IMR-90 (cell line): ENCODE data around the gene WDR6. TPM values are rescaled to one million over a fixed set of nuclear protein-coding genes. Genes with fewer than 3 reads are reported as not detected.
A peak's percentile ranks its signal among the peaks of the same experiment; 100 is the strongest.

ENCODE experiments used
- ATAC-seq: fragments of 200-7000 bp; cut with Tn5 transposase; 2 replicates; pipeline ENCODE4 v1.9.1; 2020; ENCODE audit warnings: low read depth, mild to moderate bottlenecking, moderate library complexity
- BruUV-seq: library from RNA; stranded (reverse); fragments of 400-500 nt; replicated peaks from 2 replicates; lab custom pipeline; 2021; lab: Mats Ljungman, UMichigan
- CTCF ChIA-PET: fragments of 300-600 bp; formaldehyde crosslinking; extraction: SDS; loops from one replicate; lab custom pipeline; 2021; ENCODE audit warnings: antibody characterized with exemption; lab: Yijun Ruan, JAX
- POLR2A ChIA-PET: fragments of 300-600 bp; sonication (Branson Sonifier 250); formaldehyde crosslinking; loops from one replicate; lab custom pipeline; 2022; ENCODE audit warnings: antibody characterized with exemption; ENCODE audit not compliant: unreplicated experiment; lab: Charles Lee
- DNase-seq: peaks from one replicate; pipeline ENCODE4 v3.0.0; 2013
- H2AFZ ChIP-seq: replicated peaks from 2 replicates; pipeline ENCODE3; 2013; ENCODE audit warnings: low read length, mild to moderate bottlenecking; ENCODE audit not compliant: poor library complexity
- H2AK5ac ChIP-seq: 2 replicates; pipeline ENCODE4 v1.6.1; 2013; ENCODE audit warnings: low read depth, low read length, inconsistent platforms
- H2AK9ac ChIP-seq: replicated peaks from 2 replicates; pipeline ENCODE3; 2013; ENCODE audit warnings: mild to moderate bottlenecking, low read depth, low read length, moderate library complexity; ENCODE audit not compliant: poor library complexity
- H2BK120ac ChIP-seq: 2 replicates; pipeline ENCODE4 v1.6.1; 2013; ENCODE audit warnings: low read depth, low read length, inconsistent platforms
- H2BK15ac ChIP-seq: 3 replicates; pipeline ENCODE4 v1.6.1; 2013; ENCODE audit warnings: low read depth, low read length, inconsistent platforms
- H2BK20ac ChIP-seq: 2 replicates; pipeline ENCODE4 v1.6.1; 2013; ENCODE audit warnings: low read depth, mild to moderate bottlenecking, inconsistent platforms, low read length, moderate library complexity
- H2BK5ac ChIP-seq: 2 replicates; pipeline ENCODE4 v1.6.1; 2013; ENCODE audit warnings: mild to moderate bottlenecking, low read depth, low read length, inconsistent platforms; ENCODE audit not compliant: poor library complexity, severe bottlenecking
- H3K14ac ChIP-seq: replicated peaks from 2 replicates; pipeline ENCODE4 v1.6.1; 2013; ENCODE audit warnings: low read depth, low read length, inconsistent platforms
- H3K18ac ChIP-seq: 2 replicates; pipeline ENCODE4 v1.6.1; 2013; ENCODE audit warnings: low read depth, low read length, control low read depth
- H3K23ac ChIP-seq: 2 replicates; pipeline ENCODE4 v1.6.1; 2013; ENCODE audit warnings: low read depth, low read length, inconsistent platforms
- H3K27ac ChIP-seq: 2 replicates; pipeline ENCODE4 v1.5.1; 2013; ENCODE audit warnings: mild to moderate bottlenecking, control low read depth, low read length; ENCODE audit not compliant: insufficient read depth
- H3K27me3 ChIP-seq: 2 replicates; pipeline ENCODE4 v1.6.1; 2013; ENCODE audit warnings: low read length; ENCODE audit not compliant: control insufficient read depth, insufficient read depth
- H3K36me3 ChIP-seq: 2 replicates; pipeline ENCODE4 v1.6.1; 2013; ENCODE audit warnings: low read length, mixed read lengths; ENCODE audit not compliant: control insufficient read depth, insufficient read depth
- H3K4ac ChIP-seq: 2 replicates; pipeline ENCODE4 v1.6.1; 2013; ENCODE audit warnings: low read depth, low read length, inconsistent platforms
- H3K4me1 ChIP-seq: 2 replicates; pipeline ENCODE4 v1.6.1; 2013; ENCODE audit warnings: low read length, mixed read lengths; ENCODE audit not compliant: control insufficient read depth, insufficient read depth
- H3K4me2 ChIP-seq: 2 replicates; pipeline ENCODE4 v1.6.1; 2013; ENCODE audit warnings: low read depth, mild to moderate bottlenecking, control low read depth, low read length, moderate library complexity
- H3K4me3 ChIP-seq: 2 replicates; pipeline ENCODE4 v1.5.1; 2013; ENCODE audit warnings: low read depth, mild to moderate bottlenecking, control low read depth, low read length, moderate library complexity; ENCODE audit not compliant: insufficient read depth
- H3K56ac ChIP-seq: 2 replicates; pipeline ENCODE4 v1.6.1; 2013; ENCODE audit warnings: low read length, inconsistent platforms; ENCODE audit not compliant: insufficient read depth; ENCODE audit errors: extremely low read depth
- H3K79me1 ChIP-seq, 2 experiments: 2 replicates each; pipeline ENCODE4 v1.6.1; 2013; ENCODE audit warnings: low read length in 2 of 2, inconsistent platforms in 1 of 2, low read depth in 1 of 2
- H3K9ac ChIP-seq: 2 replicates; pipeline ENCODE4 v1.6.1; 2013; ENCODE audit warnings: low read depth, low read length, control low read depth
- H3K9me1 ChIP-seq: 2 replicates; pipeline ENCODE4 v1.6.1; 2013; ENCODE audit warnings: low read length, inconsistent platforms; ENCODE audit not compliant: insufficient read depth
- H3K9me3 ChIP-seq: 2 replicates; pipeline ENCODE4 v1.6.1; 2013; ENCODE audit warnings: low read length; ENCODE audit not compliant: control insufficient read depth, insufficient read depth
- H4K20me1 ChIP-seq: 2 replicates; pipeline ENCODE4 v1.6.1; 2013; ENCODE audit warnings: low read length, inconsistent platforms; ENCODE audit not compliant: insufficient read depth
- H4K5ac ChIP-seq: 2 replicates; pipeline ENCODE4 v1.6.1; 2013; ENCODE audit warnings: mild to moderate bottlenecking, low read depth, low read length, control low read depth
- H4K8ac ChIP-seq, 2 experiments: 2 replicates each; pipeline ENCODE4 v1.6.1; 2013; ENCODE audit warnings: low read depth in 2 of 2, low read length in 2 of 2, control low read depth in 1 of 2, inconsistent platforms in 1 of 2
- H4K91ac ChIP-seq: 2 replicates; pipeline ENCODE4 v1.6.1; 2013; ENCODE audit warnings: low read depth, low read length, inconsistent platforms; ENCODE audit not compliant: insufficient read depth
- BHLHE40 ChIP-seq: fragments of 150-350 bp; IDR thresholded peaks from 2 replicates; pipeline ENCODE4 v1.6.1; 2016; ENCODE audit warnings: mild to moderate bottlenecking, low read depth, low read length
- CEBPB ChIP-seq: IDR thresholded peaks from 2 replicates; pipeline ENCODE4 v1.6.1; 2012; ENCODE audit warnings: low read depth, low read length, improper control_type of control experiment
- CHD1 ChIP-seq: IDR thresholded peaks from 2 replicates; pipeline ENCODE4 v1.6.1; 2012; ENCODE audit warnings: low read depth, low read length, improper control_type of control experiment
- FOS ChIP-seq: fragments of 150-350 bp; IDR thresholded peaks from 2 replicates; pipeline ENCODE4 v1.6.1; 2016; ENCODE audit warnings: low read depth, low read length
- MAFK ChIP-seq: IDR thresholded peaks from 2 replicates; pipeline ENCODE4 v1.6.1; 2012; ENCODE audit warnings: low read depth, low read length, improper control_type of control experiment
- MAZ ChIP-seq: IDR thresholded peaks from 2 replicates; pipeline ENCODE4 v1.6.1; 2012; ENCODE audit warnings: low read depth, mild to moderate bottlenecking, low read length, improper control_type of control experiment, moderate library complexity, borderline replicate concordance
- MXI1 ChIP-seq: IDR thresholded peaks from 2 replicates; pipeline ENCODE4 v1.6.1; 2012; ENCODE audit warnings: low read depth, mild to moderate bottlenecking, low read length, moderate library complexity, borderline replicate concordance
- NFE2L2 ChIP-seq: fragments of 150-350 bp; IDR thresholded peaks from 2 replicates; pipeline ENCODE4 v1.6.1; 2016; ENCODE audit warnings: low read depth, mild to moderate bottlenecking, low read length
- POLR2A ChIP-seq: IDR thresholded peaks from 2 replicates; pipeline ENCODE4 v1.6.1; 2012; ENCODE audit warnings: mild to moderate bottlenecking, low read depth, low read length
- RAD21 ChIP-seq: IDR thresholded peaks from 2 replicates; pipeline ENCODE4 v1.6.1; 2012; ENCODE audit warnings: low read length, improper control_type of control experiment
- RCOR1 ChIP-seq: IDR thresholded peaks from 2 replicates; pipeline ENCODE4 v1.6.1; 2012; ENCODE audit warnings: mild to moderate bottlenecking, low read length, improper control_type of control experiment; ENCODE audit not compliant: insufficient replicate concordance
- RFX5 ChIP-seq: IDR thresholded peaks from 2 replicates; pipeline ENCODE4 v1.8.0; 2012; ENCODE audit warnings: low read depth, mild to moderate bottlenecking, low read length, moderate library complexity
- SMC3 ChIP-seq: fragments of 150-350 bp; IDR thresholded peaks from 2 replicates; pipeline ENCODE4 v1.6.1; 2016; ENCODE audit warnings: low read depth, mild to moderate bottlenecking, antibody characterized with exemption, low read length, moderate library complexity
- USF2 ChIP-seq: fragments of 150-350 bp; IDR thresholded peaks from 2 replicates; pipeline ENCODE4 v1.6.1; 2017; ENCODE audit warnings: mild to moderate bottlenecking, antibody characterized with exemption, low read length, low read depth
- WGBS, 2 experiments: methylation state at CpG; one replicate each; pipeline versions ENCODE4 v1.1.5 to v1.1.7; 2013; ENCODE audit warnings: missing lambda C conversion rate in 2 of 2; ENCODE audit not compliant: insufficient read length in 1 of 2; ENCODE audit errors: extremely low coverage in 2 of 2; 5-methylcytosine and 5-hydroxymethylcytosine counted together
- dilution Hi-C: fragments of 300-500 bp; cut with HindIII; formaldehyde crosslinking; loops from one replicate; pipeline ENCODE4 v1.14.3; 2018; ENCODE audit warnings: low sequenced_read_pairs; ENCODE audit not compliant: unreplicated experiment
- in situ Hi-C: fragments of 300-500 bp; cut with MboI; formaldehyde crosslinking; loops from 3 replicates; pipeline ENCODE4 v1.14.3; 2019; ENCODE audit warnings: low sequenced_read_pairs, inconsistent platforms, mixed read lengths
- intact Hi-C: fragments of 100-400 bp; cut with micrococcal nuclease; formaldehyde crosslinking; loops from 2 replicates; pipeline ENCODE4 v1.10.0; 2022
- polyA plus RNA-seq, 3 experiments: library from polyadenylated mRNA; depleted of rRNA; stranded (reverse); fragments of >200 nt; gene quantifications; 2 replicates each; pipeline ENCODE4 v1.2.3, GENCODE V29; 2012; ENCODE audit warnings: low replicate concordance in 1 of 3
- total RNA-seq: library from RNA; depleted of rRNA; stranded (reverse); fragments of >200 nt; gene quantifications from 2 replicates; pipeline ENCODE4 v1.2.3, GENCODE V29; 2012
- TF ChIP-seq, protein P1 (sequence below): conservative IDR thresholded peaks from 2 replicates; pipeline ENCODE4 v1.5.1; 2012; ENCODE audit warnings: mild to moderate bottlenecking, low read depth, low read length, improper control_type of control experiment
- TF ChIP-seq, protein P2 (sequence below): fragments of 150-350 bp; IDR thresholded peaks from 2 replicates; pipeline ENCODE4 v1.6.1; 2016; ENCODE audit warnings: low read depth, mild to moderate bottlenecking, low read length, moderate library complexity, borderline replicate concordance

The WDR6 gene
- total and polyA plus RNA-seq, 2 of the 4 experiments (the other 2 are of a cell fraction): 60.9 to 160 TPM

- H3K4me1 ChIP-seq: peaks cover 11% of the 10 kb centered on the region
- 90% methylated on average over 15 of the region's 19 CpGs; no CpG with 5 or more reads in 1 of the 2 experiments for WGBS, 2 experiments
- ChIA-PET CTCF (interaction anchor here (0.5 kb wide), 1 partner anchor 362 kb away, joined by 6 read pairs; no protein-coding TSS in a partner anchor), POLR2A (no interaction called here)
- no peak overlapping the region for H3K14ac ChIP-seq
- peaks cover 54% of the 10 kb centered on the region for H4K20me1 ChIP-seq
- peak overlapping the region; percentile 11 for H2AK9ac ChIP-seq
- H3K23ac ChIP-seq: no peak overlapping the region
- no peak overlapping the region for H4K5ac ChIP-seq
- H3K4me3 ChIP-seq: no peak overlapping the region
- H3K9ac ChIP-seq: no peak overlapping the region
- no peak overlapping the region for H4K91ac ChIP-seq
- no peaks in the 10 kb centered on the region for H3K9me3 ChIP-seq
- in situ Hi-C loops (no loop called here), intact Hi-C loops (no loop called here), dilution Hi-C loops (no loop called here)
- peaks cover 12 to 83% of the 10 kb centered on the region in 2 experiments; a peak in 3 of 4 replicates for H3K79me1 ChIP-seq
- peak overlapping the region; percentile 49 for H2AFZ ChIP-seq
- no peak overlapping the region for H2BK5ac ChIP-seq
- no peak overlapping the region for H2AK5ac ChIP-seq
- H3K56ac ChIP-seq: no peak overlapping the region
- no peak overlapping the region for H3K27ac ChIP-seq
- H3K4me2 ChIP-seq: no peak overlapping the region
- TF ChIP-seq CHD1 (no peak), USF2 (no peak), FOS (no peak), BHLHE40 (no peak), MAFK (no peak), MXI1 (no peak), CEBPB (no peak), POLR2A (no peak), SMC3 (no peak), RFX5 (no peak), MAZ (no peak), RCOR1 (no peak), RAD21 (no peak), NFE2L2 (no peak)
- TF ChIP-seq, protein P1, sequence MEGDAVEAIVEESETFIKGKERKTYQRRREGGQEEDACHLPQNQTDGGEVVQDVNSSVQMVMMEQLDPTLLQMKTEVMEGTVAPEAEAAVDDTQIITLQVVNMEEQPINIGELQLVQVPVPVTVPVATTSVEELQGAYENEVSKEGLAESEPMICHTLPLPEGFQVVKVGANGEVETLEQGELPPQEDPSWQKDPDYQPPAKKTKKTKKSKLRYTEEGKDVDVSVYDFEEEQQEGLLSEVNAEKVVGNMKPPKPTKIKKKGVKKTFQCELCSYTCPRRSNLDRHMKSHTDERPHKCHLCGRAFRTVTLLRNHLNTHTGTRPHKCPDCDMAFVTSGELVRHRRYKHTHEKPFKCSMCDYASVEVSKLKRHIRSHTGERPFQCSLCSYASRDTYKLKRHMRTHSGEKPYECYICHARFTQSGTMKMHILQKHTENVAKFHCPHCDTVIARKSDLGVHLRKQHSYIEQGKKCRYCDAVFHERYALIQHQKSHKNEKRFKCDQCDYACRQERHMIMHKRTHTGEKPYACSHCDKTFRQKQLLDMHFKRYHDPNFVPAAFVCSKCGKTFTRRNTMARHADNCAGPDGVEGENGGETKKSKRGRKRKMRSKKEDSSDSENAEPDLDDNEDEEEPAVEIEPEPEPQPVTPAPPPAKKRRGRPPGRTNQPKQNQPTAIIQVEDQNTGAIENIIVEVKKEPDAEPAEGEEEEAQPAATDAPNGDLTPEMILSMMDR: no peak
- TF ChIP-seq, protein P2, sequence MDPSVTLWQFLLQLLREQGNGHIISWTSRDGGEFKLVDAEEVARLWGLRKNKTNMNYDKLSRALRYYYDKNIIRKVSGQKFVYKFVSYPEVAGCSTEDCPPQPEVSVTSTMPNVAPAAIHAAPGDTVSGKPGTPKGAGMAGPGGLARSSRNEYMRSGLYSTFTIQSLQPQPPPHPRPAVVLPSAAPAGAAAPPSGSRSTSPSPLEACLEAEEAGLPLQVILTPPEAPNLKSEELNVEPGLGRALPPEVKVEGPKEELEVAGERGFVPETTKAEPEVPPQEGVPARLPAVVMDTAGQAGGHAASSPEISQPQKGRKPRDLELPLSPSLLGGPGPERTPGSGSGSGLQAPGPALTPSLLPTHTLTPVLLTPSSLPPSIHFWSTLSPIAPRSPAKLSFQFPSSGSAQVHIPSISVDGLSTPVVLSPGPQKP: no peak
- H2BK15ac ChIP-seq: no peak overlapping the region
- H3K27me3 ChIP-seq: no peaks in the 10 kb centered on the region
- H2BK20ac ChIP-seq: no peak overlapping the region
- H4K8ac ChIP-seq: no peak overlapping the region
- BruUV-seq: no TSS peak
- peaks cover 17% of the 10 kb centered on the region for H3K9me1 ChIP-seq
- H3K36me3 ChIP-seq: peaks cover 53% of the 10 kb centered on the region
- no peak overlapping the region for H3K18ac ChIP-seq
- DNase-seq (no peak), ATAC-seq (no peak)
- no peak overlapping the region for H3K4ac ChIP-seq
- H2BK120ac ChIP-seq: no peak overlapping the region
These were observed 6.0 kb downstream of the WDR6 start for GRCh38 chr3:49013113-49013737.
